Activated naive CD8-positive, alpha-beta T cell treated with anti-CD3 and anti-CD28 coated beads, Interleukin-2, amount 50 U/mL, for 16 hours (primary cell): Measurements from ENCODE around the gene MYZAP.
"Not testable (repeated sequence)": the region's sequence is repeated elsewhere in the genome, so short reads cannot be mapped to it uniquely, and the experiment has no call there.

Experiments used
- DNase-seq: peaks from one replicate; pipeline ENCODE4 v3.0.0-alpha.2; 2020; ENCODE audit warnings: low read depth, low spot score

Gene MYZAP

GRCh38 chr15:57594479-57594878 is 2.8 kb downstream of the MYZAP start:
- no peak for DNase-seq

- DNase-seq = no peak
Observed at GRCh38 chr15:57595011-57595866, 3.5 kb downstream of the MYZAP start.

GRCh38 chr15:57596301-57596855 is 4.7 kb downstream of the MYZAP start:
- DNase-seq = no peak

GRCh38 chr15:57596978-57597377 is 5.3 kb downstream of the MYZAP start:
- DNase-seq = no peak

GRCh38 chr15:57597431-57597830 is 5.7 kb downstream of the MYZAP start:
- DNase-seq = no peak

GRCh38 chr15:57598346-57598745 is 6.6 kb downstream of the MYZAP start:
- DNase-seq = no peak

- DNase-seq = no peak
Observed at GRCh38 chr15:57599296-57599810, 7.6 kb downstream of the MYZAP start.

- no peak for DNase-seq
Observed at GRCh38 chr15:57600197-57600596, 8.5 kb downstream of the MYZAP start.

- DNase-seq = no peak
Observed at GRCh38 chr15:57604507-57604906, 12.8 kb downstream of the MYZAP start.

- DNase-seq = no peak
Observed at GRCh38 chr15:57605491-57605890, 13.8 kb downstream of the MYZAP start.

GRCh38 chr15:57606048-57606447 is 14.3 kb downstream of the MYZAP start:
- no peak for DNase-seq

GRCh38 chr15:57606816-57607215 is 15.1 kb downstream of the MYZAP start:
- DNase-seq = no peak

- DNase-seq = no peak
Observed at GRCh38 chr15:57607570-57608000, 15.9 kb downstream of the MYZAP start.

GRCh38 chr15:57609805-57610529 is 18.3 kb downstream of the MYZAP start:
- DNase-seq = no peak

- no peak for DNase-seq
Observed at GRCh38 chr15:57611123-57611522, 19.4 kb downstream of the MYZAP start.

- no peak for DNase-seq
Observed at GRCh38 chr15:57611938-57612337, 20.2 kb downstream of the MYZAP start.

- no peak for DNase-seq
Observed at GRCh38 chr15:57614241-57614640, 22.5 kb downstream of the MYZAP start.

GRCh38 chr15:57615951-57616496 is 24.3 kb downstream of the MYZAP start:
- DNase-seq = not testable (repeated sequence)

- no peak for DNase-seq
Observed at GRCh38 chr15:57618325-57618724, 26.6 kb downstream of the MYZAP start.

- no peak for DNase-seq
Observed at GRCh38 chr15:57619746-57620145, 28.0 kb downstream of the MYZAP start.

GRCh38 chr15:57624730-57625129 is 33.0 kb downstream of the MYZAP start:
- DNase-seq = no peak
